HEK293 (cell line): ENCODE measurements around the gene SHROOM1.

ENCODE experiments used
- CTCF ChIA-PET: fragments of 350-600 bp; formaldehyde crosslinking; extraction: SDS; loops from one replicate; lab custom pipeline; 2021; ENCODE audit warnings: antibody characterized with exemption; lab: Yijun Ruan, JAX
- POLR2A ChIA-PET: fragments of 300-600 bp; formaldehyde crosslinking; extraction: SDS; loops from one replicate; lab custom pipeline; 2020; ENCODE audit warnings: antibody characterized with exemption, inconsistent platforms; lab: Yijun Ruan, JAX
- H3K27ac ChIP-seq: fragments of 200-500 bp; sonication (Bioruptor generic); 2 replicates; pipeline ENCODE4 v1.5.1; 2014; ENCODE audit warnings: low read depth, low read length, control low read depth, inconsistent platforms; ENCODE audit errors: extremely low read depth
- H3K36me3 ChIP-seq, 2 experiments: fragments of 200-500 bp in 1 of 2; sonication (Bioruptor generic) in 1 of 2; 1 replicate in 1 of 2; 2 replicates in 1 of 2; pipeline ENCODE4 v1.5.1; 2014 to 2017; ENCODE audit warnings: inconsistent platforms in 2 of 2, low read length in 2 of 2; ENCODE audit not compliant: control insufficient read depth in 2 of 2, insufficient read depth in 1 of 2
- H3K4me1 ChIP-seq: fragments of 200-500 bp; sonication (Bioruptor generic); 2 replicates; pipeline ENCODE4 v1.5.1; 2014; ENCODE audit warnings: mild to moderate bottlenecking, low read length, inconsistent platforms; ENCODE audit not compliant: control insufficient read depth, insufficient read depth
- H3K4me3 ChIP-seq: 2 replicates; pipeline ENCODE4 v1.5.1; 2011; ENCODE audit warnings: low read depth, mild to moderate bottlenecking, control low read depth, low read length, moderate library complexity
- H3K9me3 ChIP-seq: fragments of 200-500 bp; sonication (Bioruptor generic); 2 replicates; pipeline ENCODE4 v1.5.1; 2014; ENCODE audit warnings: low read depth, low read length, inconsistent platforms; ENCODE audit not compliant: control insufficient read depth, insufficient read depth
- GFI1B ChIP-seq: fragments of 450-650 bp; formaldehyde crosslinking; IDR thresholded peaks from 2 replicates; pipeline ENCODE4 v1.5.1; 2016; ENCODE audit warnings: missing biosample characterization, missing genetic modification characterization
- HOXD13 ChIP-seq: sonication (generic); formaldehyde crosslinking; IDR thresholded peaks from 2 replicates; pipeline ENCODE4 v1.8.0; 2022; ENCODE audit warnings: missing genetic modification reagents, borderline replicate concordance
- INSM2 ChIP-seq: fragments of 450-650 bp; formaldehyde crosslinking; IDR thresholded peaks from 2 replicates; pipeline ENCODE4 v1.5.1; 2016; ENCODE audit warnings: missing biosample characterization, missing genetic modification characterization
- KLF17 ChIP-seq: fragments of 450-650 bp; formaldehyde crosslinking; IDR thresholded peaks from 2 replicates; pipeline ENCODE4 v1.5.1; 2016; ENCODE audit warnings: missing biosample characterization, missing genetic modification characterization
- MEIS1 ChIP-seq: sonication (generic); formaldehyde crosslinking; IDR thresholded peaks from 2 replicates; pipeline ENCODE4 v1.8.1; 2022; ENCODE audit warnings: missing genetic modification reagents, mild to moderate bottlenecking, borderline replicate concordance
- MZF1 ChIP-seq: fragments of 450-650 bp; formaldehyde crosslinking; IDR thresholded peaks from 2 replicates; pipeline ENCODE4 v1.5.1; 2017; ENCODE audit warnings: missing biosample characterization, missing genetic modification characterization, borderline replicate concordance
- ZBTB20 ChIP-seq: fragments of 450-650 bp; formaldehyde crosslinking; IDR thresholded peaks from 2 replicates; pipeline ENCODE4 v1.5.1; 2016; ENCODE audit warnings: missing biosample characterization, missing genetic modification characterization
- ZEB2 ChIP-seq: fragments of 450-650 bp; formaldehyde crosslinking; IDR thresholded peaks from 2 replicates; pipeline ENCODE4 v1.5.1; 2016; ENCODE audit warnings: missing biosample characterization, missing genetic modification characterization
- ZFP69B ChIP-seq: fragments of 450-650 bp; formaldehyde crosslinking; IDR thresholded peaks from 2 replicates; pipeline ENCODE4 v1.5.1; 2016; ENCODE audit warnings: missing biosample characterization, missing genetic modification characterization
- ZNF2 ChIP-seq: fragments of 450-650 bp; formaldehyde crosslinking; IDR thresholded peaks from 2 replicates; pipeline ENCODE4 v1.5.1; 2016; ENCODE audit warnings: missing biosample characterization, missing genetic modification characterization
- ZNF202 ChIP-seq: fragments of 450-650 bp; formaldehyde crosslinking; IDR thresholded peaks from 2 replicates; pipeline ENCODE4 v1.5.1; 2016; ENCODE audit warnings: missing biosample characterization, missing genetic modification characterization, borderline replicate concordance
- ZNF214 ChIP-seq: fragments of 450-650 bp; formaldehyde crosslinking; IDR thresholded peaks from 2 replicates; pipeline ENCODE4 v1.5.1; 2017; ENCODE audit warnings: missing biosample characterization, mild to moderate bottlenecking, missing genetic modification characterization, borderline replicate concordance
- ZNF311 ChIP-seq: fragments of 450-650 bp; formaldehyde crosslinking; IDR thresholded peaks from 2 replicates; pipeline ENCODE4 v1.5.1; 2017; ENCODE audit warnings: missing biosample characterization, missing genetic modification characterization, borderline replicate concordance
- ZNF350 ChIP-seq: fragments of 450-650 bp; formaldehyde crosslinking; IDR thresholded peaks from 2 replicates; pipeline ENCODE4 v1.5.0; 2017; ENCODE audit warnings: missing biosample characterization, mild to moderate bottlenecking, missing genetic modification characterization
- ZNF394 ChIP-seq: fragments of 450-650 bp; formaldehyde crosslinking; IDR thresholded peaks from 2 replicates; pipeline ENCODE4 v1.5.1; 2016; ENCODE audit warnings: missing biosample characterization, missing genetic modification characterization, mild to moderate bottlenecking, moderate library complexity, borderline replicate concordance
- ZNF514 ChIP-seq: fragments of 450-650 bp; formaldehyde crosslinking; IDR thresholded peaks from 2 replicates; pipeline ENCODE4 v1.5.1; 2016; ENCODE audit warnings: missing biosample characterization, missing genetic modification characterization
- ZNF529 ChIP-seq: fragments of 450-650 bp; formaldehyde crosslinking; IDR thresholded peaks from 2 replicates; pipeline ENCODE4 v1.5.1; 2017; ENCODE audit warnings: missing genetic modification characterization, missing biosample characterization; ENCODE audit not compliant: insufficient replicate concordance
- ZNF639 ChIP-seq: fragments of 450-650 bp; formaldehyde crosslinking; IDR thresholded peaks from 2 replicates; pipeline ENCODE4 v1.5.1; 2016; ENCODE audit warnings: missing biosample characterization, missing genetic modification characterization
- ZNF692 ChIP-seq: fragments of 450-650 bp; formaldehyde crosslinking; IDR thresholded peaks from 2 replicates; pipeline ENCODE4 v1.5.1; 2016; ENCODE audit warnings: missing biosample characterization, missing genetic modification characterization
- ZNF704 ChIP-seq: fragments of 450-650 bp; formaldehyde crosslinking; IDR thresholded peaks from 2 replicates; pipeline ENCODE4 v1.5.1; 2016; ENCODE audit warnings: missing biosample characterization, missing genetic modification characterization
- ZNF768 ChIP-seq: fragments of 450-650 bp; formaldehyde crosslinking; IDR thresholded peaks from 2 replicates; pipeline ENCODE4 v1.5.1; 2018; ENCODE audit warnings: missing biosample characterization, mild to moderate bottlenecking, missing genetic modification characterization
- ZSCAN18 ChIP-seq: fragments of 450-650 bp; formaldehyde crosslinking; IDR thresholded peaks from 2 replicates; pipeline ENCODE4 v1.5.1; 2016; ENCODE audit warnings: missing biosample characterization, missing genetic modification characterization
- ZSCAN5A ChIP-seq: fragments of 450-650 bp; formaldehyde crosslinking; IDR thresholded peaks from 2 replicates; pipeline ENCODE4 v1.5.1; 2016; ENCODE audit warnings: missing biosample characterization, missing genetic modification characterization

Gene SHROOM1

GRCh38 chr5:132841305-132841704, 10.9 kb upstream of the SHROOM1 start:
- no peaks in the 10 kb centered on the region for H3K4me1 ChIP-seq
- TF ChIP-seq ZNF704 (tag by site-specific recombination) (no peak), GFI1B (tag by site-specific recombination) (peak; percentile 29; the same call in 1 of the 2 replicates)
- H3K9me3 ChIP-seq = no peaks in the 10 kb centered on the region
- no peaks in the 10 kb centered on the region for H3K36me3 ChIP-seq
- H3K4me3 ChIP-seq = no peak overlapping the region
- POLR2A ChIA-PET = no interaction called here
- H3K27ac ChIP-seq = no peak overlapping the region
- CTCF ChIA-PET = no interaction called here

- POLR2A ChIA-PET = no interaction called here
- Histone ChIP-seq H3K9me3 (no peaks in the 10 kb centered on the region), H3K4me3 (no peak overlapping the region), H3K36me3 (no peaks in the 10 kb centered on the region), H3K27ac (no peak overlapping the region), H3K4me1 (no peaks in the 10 kb centered on the region)
- TF ChIP-seq ZNF692 (tag by site-specific recombination) (no peak), ZNF2 (tag by site-specific recombination) (no peak), ZNF529 (tag by site-specific recombination) (no peak), ZBTB20 (tag by site-specific recombination) (no peak), ZNF311 (no peak), ZNF514 (tag by site-specific recombination) (no peak), MZF1 (no peak), MEIS1 (CRISPR knock-in tag) (no peak), ZSCAN18 (tag by site-specific recombination) (no peak), ZSCAN5A (tag by site-specific recombination) (no peak), ZNF639 (tag by site-specific recombination) (no peak)
- CTCF ChIA-PET = no interaction called here
These were observed 10.4 kb upstream of the SHROOM1 start for GRCh38 chr5:132840896-132841295.

- ChIA-PET POLR2A (no interaction called here), CTCF (interaction anchor here (0.7 kb wide), 1 partner anchor 24 kb away, joined by 4 read pairs; no protein-coding TSS in a partner anchor)
- H3K9me3 ChIP-seq = no peaks in the 10 kb centered on the region
- H3K4me1 ChIP-seq = no peaks in the 10 kb centered on the region
- no peaks in the 10 kb centered on the region for H3K36me3 ChIP-seq
- no peak overlapping the region for H3K4me3 ChIP-seq
- no peak overlapping the region for H3K27ac ChIP-seq
- TF ChIP-seq KLF17 (tag by site-specific recombination) (no peak), ZNF202 (no peak), GFI1B (tag by site-specific recombination) (no peak), ZNF394 (tag by site-specific recombination) (no peak), ZFP69B (tag by site-specific recombination) (no peak), ZNF768 (tag by site-specific recombination) (no peak), HOXD13 (CRISPR knock-in tag) (no peak), ZNF350 (tag by site-specific recombination) (no peak), INSM2 (tag by site-specific recombination) (no peak), ZNF214 (tag by site-specific recombination) (no peak), ZEB2 (tag by site-specific recombination) (no peak)
These were observed 9.9 kb upstream of the SHROOM1 start for GRCh38 chr5:132840313-132840712.
